H9 (cell line): Measurements from ENCODE around the gene LCN2. TPM values are rescaled to one million over a fixed set of nuclear protein-coding genes. Genes with fewer than 3 reads are reported as not detected.

Experiments used
- DNase-seq: peaks from one replicate; pipeline ENCODE4 v3.0.0-alpha.2; 2017
- H2AFZ ChIP-seq: one replicate; pipeline ENCODE4 v1.6.1; 2013; ENCODE audit warnings: mild to moderate bottlenecking, low read length, control low read depth, moderate library complexity
- H2AK5ac ChIP-seq: 2 replicates; pipeline ENCODE4 v1.6.1; 2013; ENCODE audit warnings: low read length, control low read depth, mixed read lengths; ENCODE audit not compliant: insufficient read length
- H2BK120ac ChIP-seq: one replicate; pipeline ENCODE4 v1.6.1; 2013; ENCODE audit warnings: low read depth, mild to moderate bottlenecking, low read length, control low read depth, inconsistent platforms; ENCODE audit not compliant: poor library complexity, severe bottlenecking
- H2BK12ac ChIP-seq: 2 replicates; pipeline ENCODE4 v1.6.1; 2013; ENCODE audit warnings: low read length, control low read depth, mixed read lengths, low read depth; ENCODE audit not compliant: insufficient read length
- H2BK15ac ChIP-seq: 2 replicates; pipeline ENCODE4 v1.6.1; 2013; ENCODE audit warnings: low read depth, low read length, control low read depth
- H2BK20ac ChIP-seq: one replicate; pipeline ENCODE4 v1.6.1; 2013; ENCODE audit warnings: low read depth, mild to moderate bottlenecking, low read length, control low read depth, inconsistent platforms; ENCODE audit not compliant: poor library complexity, severe bottlenecking
- H2BK5ac ChIP-seq: 2 replicates; pipeline ENCODE4 v1.6.1; 2013; ENCODE audit warnings: low read length, control low read depth, mixed read lengths; ENCODE audit not compliant: insufficient read length
- H3K14ac ChIP-seq: 2 replicates; pipeline ENCODE4 v1.6.1; 2013; ENCODE audit warnings: low read length, control low read depth; ENCODE audit not compliant: insufficient read depth
- H3K18ac ChIP-seq: 2 replicates; pipeline ENCODE4 v1.6.1; 2013; ENCODE audit warnings: low read depth, mild to moderate bottlenecking, mixed read lengths, low read length, control low read depth; ENCODE audit not compliant: insufficient read length
- H3K23ac ChIP-seq: 2 replicates; pipeline ENCODE4 v1.6.1; 2013; ENCODE audit warnings: low read length, control low read depth, mixed read lengths, low read depth; ENCODE audit not compliant: insufficient read length
- H3K23me2 ChIP-seq: 2 replicates; pipeline ENCODE4 v1.6.1; 2013; ENCODE audit warnings: low read depth, mild to moderate bottlenecking, mixed read lengths, low read length, control low read depth; ENCODE audit not compliant: insufficient read length, poor library complexity, severe bottlenecking
- H3K27ac ChIP-seq: 2 replicates; pipeline ENCODE4 v1.5.1; 2013; ENCODE audit warnings: low read length, control low read depth, mixed read lengths, low read depth; ENCODE audit not compliant: insufficient read length
- H3K27me3 ChIP-seq: 2 replicates; pipeline ENCODE4 v1.6.1; 2013; ENCODE audit warnings: low read length, control low read depth, inconsistent platforms; ENCODE audit not compliant: insufficient read depth
- H3K4ac ChIP-seq: 2 replicates; pipeline ENCODE4 v1.6.1; 2013; ENCODE audit warnings: low read depth, mild to moderate bottlenecking, control low read depth, inconsistent platforms, low read length, moderate library complexity
- H3K4me1 ChIP-seq: 2 replicates; pipeline ENCODE4 v1.6.1; 2013; ENCODE audit warnings: low read length, control low read depth, inconsistent platforms; ENCODE audit not compliant: insufficient read depth
- H3K4me2 ChIP-seq: 2 replicates; pipeline ENCODE4 v1.6.1; 2013; ENCODE audit warnings: low read length, control low read depth, mixed read lengths; ENCODE audit not compliant: insufficient read length, insufficient read depth
- H3K56ac ChIP-seq: 2 replicates; pipeline ENCODE4 v1.6.1; 2013; ENCODE audit warnings: low read depth, mild to moderate bottlenecking, mixed read lengths, low read length, control low read depth; ENCODE audit not compliant: insufficient read length
- H3K79me1 ChIP-seq: 2 replicates; pipeline ENCODE4 v1.6.1; 2013; ENCODE audit warnings: low read depth, mild to moderate bottlenecking, moderate library complexity, low read length, control low read depth, inconsistent platforms; ENCODE audit not compliant: insufficient read depth, poor library complexity, severe bottlenecking
- H3K79me2 ChIP-seq: 2 replicates; pipeline ENCODE4 v1.6.1; 2013; ENCODE audit warnings: low read length, control low read depth, inconsistent platforms; ENCODE audit not compliant: insufficient read depth
- H3K9ac ChIP-seq: 2 replicates; pipeline ENCODE4 v1.6.1; 2013; ENCODE audit warnings: low read length, control low read depth, mixed read lengths; ENCODE audit not compliant: insufficient read length; ENCODE audit errors: extremely low read depth
- H3K9me3 ChIP-seq: one replicate; pipeline ENCODE4 v1.6.1; 2013; ENCODE audit warnings: low read depth, low read length, inconsistent platforms; ENCODE audit not compliant: control insufficient read depth
- H3T11ph ChIP-seq: one replicate; pipeline ENCODE4 v1.6.1; 2013; ENCODE audit warnings: mild to moderate bottlenecking, low read length, control low read depth, inconsistent platforms
- H4K20me1 ChIP-seq: one replicate; pipeline ENCODE4 v1.6.1; 2013; ENCODE audit not compliant: control insufficient read depth, insufficient read length, insufficient read depth
- H4K5ac ChIP-seq: 2 replicates; pipeline ENCODE4 v1.6.1; 2013; ENCODE audit warnings: low read depth, mild to moderate bottlenecking, mixed read lengths, low read length, control low read depth; ENCODE audit not compliant: insufficient read length
- H4K8ac ChIP-seq: replicated peaks from 2 replicates; pipeline ENCODE4 v1.6.1; 2013; ENCODE audit warnings: low read length, control low read depth, mixed read lengths, low read depth; ENCODE audit not compliant: insufficient read length
- H4K91ac ChIP-seq: 2 replicates; pipeline ENCODE4 v1.6.1; 2013; ENCODE audit warnings: low read depth, mild to moderate bottlenecking, moderate library complexity, mixed read lengths, low read length, control low read depth; ENCODE audit not compliant: insufficient read length
- H3K27ac Mint-ChIP-seq, 3 experiments: 2 replicates in 2 of 3; 3 replicates in 1 of 3; pipeline ENCODE4 v1.8.0; 2020 to 2021; ENCODE audit warnings: mixed read lengths in 3 of 3, mild to moderate bottlenecking in 1 of 3, moderate library complexity in 1 of 3
- H3K27me3 Mint-ChIP-seq: 2 replicates; pipeline ENCODE4 v1.8.0; 2021; ENCODE audit warnings: low read depth, mild to moderate bottlenecking, moderate library complexity, mixed read lengths
- H3K36me3 Mint-ChIP-seq, 3 experiments: 2 replicates in 2 of 3; 3 replicates in 1 of 3; pipeline ENCODE4 v1.8.0; 2020 to 2021; ENCODE audit warnings: low read depth in 3 of 3, mixed read lengths in 3 of 3; ENCODE audit not compliant: insufficient read depth in 1 of 3
- H3K4me1 Mint-ChIP-seq, 2 experiments: 2 replicates each; pipeline ENCODE4 v1.8.0; 2020; ENCODE audit warnings: mixed read lengths in 2 of 2
- H3K4me3 Mint-ChIP-seq, 2 experiments: 2 replicates in 1 of 2; 3 replicates in 1 of 2; pipeline ENCODE4 v1.8.0; 2020 to 2021; ENCODE audit warnings: mild to moderate bottlenecking in 2 of 2, mixed read lengths in 2 of 2, moderate library complexity in 1 of 2
- H3K9me3 Mint-ChIP-seq, 2 experiments: 2 replicates in 1 of 2; 3 replicates in 1 of 2; pipeline ENCODE4 v1.8.0; 2020; ENCODE audit warnings: mild to moderate bottlenecking in 2 of 2, mixed read lengths in 2 of 2, moderate library complexity in 1 of 2
- WGBS: extraction: QIAGEN DNeasy Blood & Tissue Kit; methylation state at CpG from one replicate; pipeline ENCODE4 v1.1.7; 2013; ENCODE audit warnings: missing lambda C conversion rate, low lambda C conversion rate, mixed read lengths; ENCODE audit not compliant: insufficient read length; ENCODE audit errors: extremely low coverage; 5-methylcytosine and 5-hydroxymethylcytosine counted together
- total RNA-seq: library from RNA; stranded (reverse); gene quantifications from 2 replicates; pipeline ENCODE4 v1.2.1, GENCODE V29; 2021
- TF ChIP-seq, protein P1 (sequence below): fragments of 200-600 bp; sonication (generic); conservative IDR thresholded peaks from 3 replicates; pipeline ENCODE4 v1.8.0; 2021; ENCODE audit warnings: antibody characterized with exemption, mild to moderate bottlenecking

LCN2 gene
- total RNA-seq, 1 experiment from 2014 or later, result not detected

- no peak overlapping the region for H3K23ac ChIP-seq
- H3K9ac ChIP-seq, result no peak overlapping the region
- DNase-seq, result no peak
- no peaks in the 10 kb centered on the region for H3K4me1 ChIP-seq
- Mint-ChIP-seq H3K4me1 (peaks cover 9 to 10% of the 10 kb centered on the region in 2 experiments), H3K36me3 (no peaks in the 10 kb centered on the region), H3K27me3 (peaks cover 2% of the 10 kb centered on the region; the same call in 1 of the 2 replicates), H3K27ac (no peak overlapping the region), H3K4me3 (no peak overlapping the region), H3K9me3 (no peaks in the 10 kb centered on the region)
- H2AK5ac ChIP-seq, result no peak overlapping the region
- no peak overlapping the region for H4K91ac ChIP-seq
- no peaks in the 10 kb centered on the region for H3K23me2 ChIP-seq
- H3K56ac ChIP-seq, result no peak overlapping the region
- H2BK12ac ChIP-seq, result no peak overlapping the region
- H4K8ac ChIP-seq, result no peak overlapping the region
- H3K27me3 ChIP-seq, result no peaks in the 10 kb centered on the region
- H3T11ph ChIP-seq, result no peak overlapping the region
- no peak overlapping the region for H3K18ac ChIP-seq
- H2BK5ac ChIP-seq, result no peak overlapping the region
- H4K5ac ChIP-seq, result no peak overlapping the region
- no peaks in the 10 kb centered on the region for H3K79me1 ChIP-seq
- no peak overlapping the region; the same call in 1 of the 2 replicates for H3K14ac ChIP-seq
- H3K4me2 ChIP-seq, result no peak overlapping the region
- no peaks in the 10 kb centered on the region for H4K20me1 ChIP-seq
- no peak overlapping the region for H3K27ac ChIP-seq
- no peak overlapping the region for H2BK15ac ChIP-seq
- whole genome bisulfite sequencing, result no CpG with 5 or more reads among the region's 2 CpGs
- H2BK20ac ChIP-seq, result no peak overlapping the region
- TF ChIP-seq, protein P1, sequence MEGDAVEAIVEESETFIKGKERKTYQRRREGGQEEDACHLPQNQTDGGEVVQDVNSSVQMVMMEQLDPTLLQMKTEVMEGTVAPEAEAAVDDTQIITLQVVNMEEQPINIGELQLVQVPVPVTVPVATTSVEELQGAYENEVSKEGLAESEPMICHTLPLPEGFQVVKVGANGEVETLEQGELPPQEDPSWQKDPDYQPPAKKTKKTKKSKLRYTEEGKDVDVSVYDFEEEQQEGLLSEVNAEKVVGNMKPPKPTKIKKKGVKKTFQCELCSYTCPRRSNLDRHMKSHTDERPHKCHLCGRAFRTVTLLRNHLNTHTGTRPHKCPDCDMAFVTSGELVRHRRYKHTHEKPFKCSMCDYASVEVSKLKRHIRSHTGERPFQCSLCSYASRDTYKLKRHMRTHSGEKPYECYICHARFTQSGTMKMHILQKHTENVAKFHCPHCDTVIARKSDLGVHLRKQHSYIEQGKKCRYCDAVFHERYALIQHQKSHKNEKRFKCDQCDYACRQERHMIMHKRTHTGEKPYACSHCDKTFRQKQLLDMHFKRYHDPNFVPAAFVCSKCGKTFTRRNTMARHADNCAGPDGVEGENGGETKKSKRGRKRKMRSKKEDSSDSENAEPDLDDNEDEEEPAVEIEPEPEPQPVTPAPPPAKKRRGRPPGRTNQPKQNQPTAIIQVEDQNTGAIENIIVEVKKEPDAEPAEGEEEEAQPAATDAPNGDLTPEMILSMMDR, result no peak
- no peak overlapping the region for H2BK120ac ChIP-seq
- H3K79me2 ChIP-seq, result no peaks in the 10 kb centered on the region
- H3K4ac ChIP-seq, result no peak overlapping the region
- H3K9me3 ChIP-seq, result no peaks in the 10 kb centered on the region
- no peak overlapping the region for H2AFZ ChIP-seq
Observed at GRCh38 chr9:128142596-128142995, 6.7 kb upstream of the LCN2 start.
